Activated CD4-positive, CD25-positive, alpha-beta regulatory T cell (primary cell): ENCODE data around the gene CDRT4.

Experiments
- DNase-seq, 4 experiments: peaks; one replicate each; lab custom pipeline; 2025; lab: John Stamatoyannopoulos, UW

The CDRT4 gene

DNA sequence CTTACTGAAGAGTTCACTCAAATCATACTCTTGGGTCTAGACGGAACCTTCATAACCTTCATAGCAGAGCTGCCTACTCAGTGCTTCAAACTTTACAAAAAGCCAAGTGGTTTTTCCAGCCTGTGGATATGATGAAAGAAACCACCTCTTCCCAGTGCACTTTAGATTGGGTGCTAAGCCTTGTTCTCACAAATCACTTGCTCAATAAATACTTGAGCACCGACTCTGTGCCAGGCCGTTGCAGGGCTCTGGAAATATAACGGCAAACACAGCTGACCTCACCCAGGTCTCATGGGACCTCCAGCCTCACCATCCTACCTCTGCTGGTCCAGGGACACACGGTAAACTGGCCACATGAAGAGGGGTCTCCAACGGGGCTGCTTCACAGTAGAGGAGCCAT lies 35.7 kb downstream of the CDRT4 start:
- no peak for DNase-seq

DNA sequence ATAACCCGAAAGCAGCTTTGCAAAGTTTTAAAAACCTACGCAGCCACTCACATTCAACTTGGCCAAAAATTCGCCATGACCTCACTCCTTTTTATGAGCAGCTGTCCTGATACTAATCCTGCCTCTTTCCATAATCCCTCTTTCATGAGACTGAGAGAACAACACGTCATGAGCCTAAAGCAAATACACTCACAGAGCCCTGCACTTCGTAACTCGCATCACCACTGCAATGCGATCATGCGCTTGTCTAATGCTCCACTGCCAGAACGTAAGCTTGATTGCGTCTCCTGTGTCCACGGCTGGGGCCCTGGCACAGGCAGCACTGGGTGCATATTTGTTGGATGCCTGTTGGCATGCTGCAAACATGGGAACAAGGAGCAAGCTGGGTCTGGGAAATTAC lies 36.2 kb downstream of the CDRT4 start:
- DNase-seq, result no peak

DNA sequence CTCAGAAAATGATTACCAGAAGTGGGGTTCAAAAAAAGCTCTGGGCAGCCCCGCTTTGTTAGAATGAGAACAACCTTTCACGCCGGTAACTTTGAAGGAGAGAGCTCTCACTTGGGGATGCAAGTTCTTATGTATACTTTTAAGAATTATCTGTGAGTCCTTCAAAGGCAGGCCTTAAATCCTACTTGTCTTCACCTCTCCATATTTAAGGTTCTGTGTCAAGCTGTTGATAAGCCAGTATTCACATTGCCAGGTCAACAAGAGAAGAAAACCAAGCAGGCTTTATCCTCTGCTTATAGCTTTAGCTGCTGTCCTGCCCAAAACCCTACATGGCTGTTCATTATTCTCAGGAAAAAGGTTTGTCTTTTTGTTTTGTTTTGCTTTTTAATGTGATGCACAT lies 42.9 kb downstream of the CDRT4 start:
- no peak for DNase-seq

DNA sequence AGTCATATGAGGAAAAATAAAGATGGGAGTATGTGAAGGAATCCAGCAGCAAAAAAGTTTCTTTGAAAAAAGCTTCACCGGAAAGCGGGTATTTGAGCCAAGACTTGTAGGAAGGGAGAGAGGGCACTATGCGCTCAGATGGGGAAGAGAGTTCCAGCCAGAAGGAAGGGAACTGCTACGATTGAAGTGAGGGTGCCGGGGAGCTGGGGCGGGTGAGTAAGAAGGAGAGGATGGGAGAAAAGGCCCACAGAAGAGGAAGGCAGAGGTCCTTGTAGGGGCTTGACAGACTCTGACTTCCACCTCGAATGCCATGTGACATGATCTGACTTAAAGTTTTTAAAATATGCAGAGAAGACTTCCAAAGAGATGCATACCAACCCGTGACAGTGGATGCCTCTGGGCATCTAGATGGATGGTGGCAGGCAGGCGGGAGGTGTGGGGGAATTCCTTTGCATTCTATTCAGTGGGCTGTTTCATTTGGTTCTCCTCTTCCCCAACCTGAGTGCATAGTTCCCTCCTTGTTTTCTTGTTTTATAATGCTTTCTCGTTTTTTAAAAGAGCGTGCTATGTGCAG lies 44.9 kb downstream of the CDRT4 start:
- DNase-seq, result no peak

DNA sequence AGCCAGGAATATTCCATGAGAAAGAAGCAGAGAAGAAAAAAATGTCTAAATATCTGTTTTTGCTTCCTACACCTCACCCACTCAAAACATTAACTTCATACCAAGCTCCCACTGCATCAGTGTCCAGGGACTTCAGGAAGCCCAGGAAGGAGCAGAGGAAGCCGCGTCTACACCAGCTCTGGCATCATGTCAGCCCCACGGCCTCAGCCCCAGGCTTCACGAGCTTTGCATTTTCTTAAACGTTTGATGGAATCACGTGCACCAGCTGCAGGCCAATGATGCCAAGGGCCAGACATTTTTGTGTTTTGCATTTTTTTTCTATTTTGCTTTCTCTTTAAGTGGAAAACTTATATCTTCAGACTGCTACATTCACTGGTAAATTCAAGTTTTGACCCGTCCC lies 48.6 kb downstream of the CDRT4 start:
- no peak for DNase-seq

DNA sequence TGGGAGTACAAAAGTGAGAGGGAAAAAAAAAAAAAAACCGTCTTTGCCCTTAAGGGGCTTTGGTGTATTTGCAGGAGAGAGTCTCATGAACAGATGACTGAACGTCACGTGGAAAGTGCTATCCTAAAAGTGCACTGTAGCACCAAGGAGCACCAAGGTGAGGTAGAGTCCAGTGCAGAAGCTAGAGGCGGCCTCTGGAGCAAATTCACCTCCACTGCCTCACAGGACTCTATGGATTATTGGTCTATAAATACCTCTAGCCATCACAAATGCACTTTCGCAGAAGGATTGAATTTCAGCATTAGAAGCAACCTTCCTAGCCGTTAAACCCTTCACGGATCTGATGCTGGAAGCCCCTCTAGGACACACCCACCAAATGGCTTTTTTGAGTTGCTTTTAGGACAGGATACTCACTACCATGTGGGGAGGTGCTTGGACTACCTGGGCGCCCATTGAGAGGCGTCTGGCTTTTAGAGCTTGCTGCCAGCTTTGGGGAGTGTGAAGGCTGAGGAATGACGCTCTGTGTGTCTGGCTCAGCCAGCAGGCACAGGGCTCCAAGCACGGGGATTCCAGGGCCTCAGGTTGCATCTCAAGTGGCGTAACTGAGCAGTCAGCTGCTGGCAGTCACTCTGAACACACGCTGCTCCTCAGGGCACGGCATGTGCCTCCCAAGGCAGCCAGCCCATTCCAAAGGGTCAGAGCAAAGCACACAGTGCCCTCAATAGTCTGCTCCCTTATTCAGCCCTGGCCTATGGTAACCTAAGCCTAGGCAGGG lies 52.7 kb downstream of the CDRT4 start:
- DNase-seq, result no peak

DNA sequence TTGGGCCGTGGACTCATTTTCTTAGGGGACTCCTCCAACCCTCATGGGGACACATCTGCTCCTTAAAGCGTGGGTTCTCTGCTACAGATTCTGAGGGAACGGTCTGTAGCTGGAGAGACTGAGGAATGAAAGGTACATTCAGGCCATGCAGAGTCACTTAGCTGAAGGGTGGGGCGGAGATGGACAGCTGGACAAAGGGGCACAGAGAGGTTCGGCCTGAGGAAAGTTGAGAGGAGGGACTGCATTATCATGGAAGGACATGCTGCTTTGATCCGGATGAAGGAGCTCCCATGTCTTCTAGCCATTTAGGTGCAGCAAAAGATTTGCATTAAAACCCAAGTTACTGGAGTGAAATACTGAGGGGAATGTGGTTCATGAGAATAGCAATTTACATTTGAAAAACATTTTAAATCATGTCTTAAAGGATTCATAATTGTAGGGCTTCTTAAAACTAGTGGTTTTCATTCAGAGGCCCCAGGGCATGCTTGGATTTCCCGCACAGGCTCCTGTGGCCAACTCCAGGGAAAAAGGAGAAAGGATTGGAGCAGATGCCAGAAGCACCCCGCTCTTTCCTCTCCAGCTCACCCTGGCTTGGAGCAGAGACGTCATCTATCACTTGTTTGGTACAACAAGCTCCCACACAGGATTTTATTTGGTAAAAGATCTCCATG lies 54.2 kb downstream of the CDRT4 start:
- no peak for DNase-seq

DNA sequence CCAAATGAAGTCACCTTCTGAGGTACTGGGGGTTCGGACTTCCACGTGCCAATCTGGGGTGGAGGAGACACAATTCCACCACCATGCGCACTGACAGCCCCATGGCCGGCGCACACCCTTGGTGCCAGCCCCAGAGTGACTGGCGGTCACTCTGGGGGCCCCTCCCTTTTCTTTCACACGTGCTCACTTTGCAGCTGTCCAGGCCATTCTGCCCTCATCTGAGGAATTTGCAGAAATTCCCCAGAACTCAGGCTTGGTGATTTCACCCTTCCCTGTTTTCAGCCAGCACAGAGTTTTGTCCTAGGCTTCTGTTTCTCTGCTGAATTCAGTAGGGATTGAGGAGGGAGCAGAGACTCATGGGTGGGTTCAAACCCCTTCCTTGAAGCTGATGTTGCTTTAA lies 54.8 kb downstream of the CDRT4 start:
- no peak for DNase-seq

DNA sequence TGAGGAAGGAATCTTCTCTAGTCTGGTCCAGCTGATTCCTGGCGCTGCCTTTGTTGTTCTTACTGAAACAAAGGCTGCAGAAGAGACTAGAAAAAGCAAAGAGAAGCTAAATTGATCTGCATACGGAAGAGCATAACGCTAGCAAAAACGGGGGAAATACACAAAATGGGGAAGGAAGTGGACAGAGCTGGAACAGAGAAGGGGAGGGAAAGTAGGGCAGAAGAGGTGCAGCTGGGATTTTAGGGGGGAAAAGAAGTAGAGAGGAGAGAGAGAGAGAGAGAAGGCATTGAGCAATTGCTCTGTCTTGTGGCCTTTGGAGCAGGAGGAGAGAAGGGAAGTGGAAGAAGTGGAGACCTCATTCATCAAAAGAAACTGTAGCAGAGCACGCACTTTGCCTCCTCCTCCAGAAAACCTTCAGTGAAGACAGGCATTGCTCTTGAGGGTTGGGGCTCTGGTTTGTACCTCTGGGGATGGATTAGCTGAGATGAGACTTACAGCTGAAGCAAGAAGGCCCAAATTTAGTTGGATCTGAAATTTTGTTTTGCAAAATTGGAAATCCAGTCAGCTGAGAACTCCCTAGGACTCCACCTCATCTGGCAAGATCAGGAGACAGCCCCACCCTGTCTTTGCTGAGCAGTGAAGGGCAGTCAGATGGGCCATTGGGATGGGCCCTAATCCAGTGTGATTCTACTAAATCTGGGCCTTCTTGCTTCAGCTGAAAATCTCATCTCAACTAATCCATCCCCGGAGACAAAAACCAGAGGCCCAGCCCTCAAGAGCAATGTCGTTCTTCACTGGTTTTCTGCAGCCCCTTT lies 55.8 kb downstream of the CDRT4 start:
- no peak for DNase-seq

DNA sequence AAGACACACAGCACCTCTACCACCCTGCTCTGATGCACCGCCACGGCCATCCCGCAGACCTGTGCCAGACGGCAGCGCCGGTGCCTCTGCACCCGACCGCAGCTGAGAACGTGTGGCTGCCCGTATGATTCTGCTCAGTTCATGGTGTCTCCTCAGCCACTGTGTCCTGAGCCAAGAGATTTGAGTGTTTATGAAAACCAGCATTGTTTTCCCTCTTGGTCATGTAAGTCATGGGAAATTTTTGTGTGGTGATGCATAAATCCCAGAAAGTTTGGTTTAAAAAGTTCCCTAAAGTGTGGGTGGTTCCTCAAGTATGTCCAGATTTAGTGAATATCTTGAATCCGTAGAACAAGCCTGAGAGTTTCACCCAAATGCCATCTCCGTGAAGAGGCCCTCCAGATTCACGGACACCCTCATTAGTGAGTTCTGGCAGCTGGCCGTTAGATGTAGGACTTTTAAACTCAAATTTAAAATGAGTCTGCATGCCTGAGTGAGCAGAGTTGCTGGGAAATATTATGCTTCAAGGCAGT lies 57.6 kb downstream of the CDRT4 start:
- no peak for DNase-seq

DNA sequence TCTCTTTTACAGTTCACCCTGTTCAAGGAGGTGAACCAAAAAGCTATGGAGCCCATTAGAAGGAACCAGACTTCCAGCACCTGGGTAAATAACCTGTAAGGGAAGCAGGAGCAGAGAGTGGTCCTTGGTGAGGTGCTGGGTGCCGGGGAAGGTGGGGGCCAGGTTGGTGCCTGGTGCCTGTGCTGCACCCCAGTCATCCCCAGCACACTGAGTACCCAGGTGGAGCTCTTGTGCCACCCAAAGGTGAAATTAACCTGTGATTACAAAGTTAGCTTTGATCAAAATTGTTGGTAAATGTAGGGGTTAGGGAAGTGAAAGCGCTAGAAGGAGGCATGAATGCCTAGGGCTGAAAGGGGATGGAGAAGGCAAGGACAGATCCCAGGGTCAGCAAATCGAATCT lies 58.6 kb downstream of the CDRT4 start:
- DNase-seq, result no peak

DNA sequence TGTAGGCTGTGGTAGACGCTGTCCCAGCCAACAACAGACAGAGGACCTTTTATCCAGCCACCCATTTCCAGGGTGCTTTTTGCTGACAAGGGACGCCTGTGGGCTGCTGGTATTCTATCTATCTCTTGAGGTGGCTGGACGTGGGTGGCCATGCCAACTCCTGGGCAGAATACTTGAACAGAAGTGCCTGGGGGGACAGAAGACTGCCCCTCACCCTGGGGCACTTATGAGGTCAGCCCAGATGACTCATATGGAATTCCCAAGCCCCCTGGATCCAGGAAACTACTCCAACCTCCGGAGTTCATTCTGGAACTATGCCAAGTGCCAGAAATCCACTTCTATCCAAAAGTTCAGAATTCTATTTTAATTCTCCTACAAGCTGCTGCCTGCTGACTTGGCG lies 61.3 kb downstream of the CDRT4 start:
- no peak for DNase-seq

DNA sequence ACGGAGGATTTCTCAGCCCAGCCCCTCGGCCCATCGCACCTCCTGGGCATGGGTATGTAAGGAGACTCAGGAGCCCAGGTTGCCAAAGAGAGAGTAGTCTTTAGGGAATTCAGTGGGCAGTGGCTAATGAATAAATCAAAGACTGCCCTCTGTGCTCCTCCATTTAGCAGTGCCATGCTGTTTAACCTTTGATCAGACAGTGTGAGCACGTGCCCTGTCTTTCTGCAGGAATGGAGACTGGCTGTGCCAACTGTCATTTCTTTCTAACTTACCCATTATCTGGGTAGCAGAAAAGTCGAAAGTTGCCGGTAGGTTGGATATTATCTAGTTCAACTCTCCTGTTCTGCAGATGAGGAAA lies 62.4 kb downstream of the CDRT4 start:
- DNase-seq, result no peak

DNA sequence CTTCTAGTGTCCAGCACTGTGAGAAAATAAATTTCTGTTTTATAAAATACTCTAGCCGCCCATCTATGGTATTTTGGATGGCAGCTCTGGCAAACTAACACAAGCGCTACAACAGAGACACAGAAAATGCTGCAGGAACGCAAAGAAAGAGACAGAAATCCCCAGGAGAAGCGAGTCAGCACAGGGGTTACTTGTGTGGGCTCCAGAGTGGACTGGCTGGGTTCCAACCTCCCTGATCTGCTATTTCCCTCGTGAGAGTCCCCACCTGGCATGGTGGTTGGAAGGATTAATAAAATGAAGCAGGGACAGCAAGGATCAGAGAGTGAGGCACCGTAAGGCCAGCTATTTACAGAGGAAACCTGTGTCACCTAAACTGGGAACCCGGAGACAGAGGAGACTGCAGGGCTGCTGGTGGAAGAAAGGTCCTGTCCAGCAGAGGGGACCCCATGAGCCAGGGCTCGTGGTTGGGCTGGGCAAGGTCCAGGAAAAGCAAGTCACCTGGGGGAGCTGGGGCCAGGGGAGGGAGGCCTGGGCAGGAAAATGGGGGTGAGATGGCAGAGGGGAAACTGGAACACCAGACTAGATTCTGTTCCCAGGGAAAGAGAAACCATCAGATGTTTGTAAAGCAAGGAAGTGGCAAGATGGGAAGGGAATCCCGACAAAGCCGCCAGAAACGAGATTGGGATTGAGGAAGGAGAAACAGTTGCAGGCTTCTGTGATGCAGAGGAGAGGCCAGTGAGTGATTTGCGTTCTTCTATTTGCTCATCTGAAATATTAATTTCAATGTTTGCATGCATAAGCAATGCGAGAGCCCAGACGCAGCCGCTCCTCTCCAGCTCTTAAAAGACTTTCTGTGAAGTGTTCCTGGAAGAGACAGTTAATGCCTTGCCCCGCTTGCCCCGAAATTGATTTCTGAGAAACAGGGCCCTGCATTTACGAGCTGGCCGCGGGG lies 63.0 kb downstream of the CDRT4 start:
- DNase-seq, result no peak

DNA sequence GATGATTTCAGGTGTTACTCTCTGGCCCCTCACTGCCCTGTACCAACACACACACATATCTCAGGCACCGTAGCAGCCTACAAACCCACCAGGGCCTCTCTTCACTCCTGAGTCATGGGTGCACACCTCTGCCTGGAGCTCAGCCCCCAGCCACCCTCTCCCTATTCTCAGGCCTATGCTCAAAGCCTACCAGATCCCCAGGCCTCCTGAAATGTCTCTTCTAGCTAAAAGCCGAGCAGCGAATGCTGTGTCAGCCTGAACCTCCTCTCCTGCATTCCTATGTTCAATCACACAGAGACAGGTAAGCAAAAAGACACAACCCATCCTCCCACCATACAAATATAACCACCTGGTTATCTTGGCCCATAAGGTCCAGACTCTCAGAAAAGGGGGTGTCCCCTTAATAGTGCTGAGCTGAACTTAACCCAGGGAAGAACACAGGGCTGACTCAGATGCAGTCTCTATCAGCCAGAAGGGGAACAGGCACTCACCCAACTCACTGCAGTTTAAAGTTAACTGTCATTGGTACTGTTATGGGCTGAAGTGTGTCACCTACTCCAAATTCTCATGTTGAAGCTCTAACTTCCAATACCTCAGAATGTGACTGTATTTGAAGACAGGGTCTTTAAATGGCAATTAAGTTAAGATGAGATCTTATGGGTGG lies 64.0 kb downstream of the CDRT4 start:
- no peak for DNase-seq

DNA sequence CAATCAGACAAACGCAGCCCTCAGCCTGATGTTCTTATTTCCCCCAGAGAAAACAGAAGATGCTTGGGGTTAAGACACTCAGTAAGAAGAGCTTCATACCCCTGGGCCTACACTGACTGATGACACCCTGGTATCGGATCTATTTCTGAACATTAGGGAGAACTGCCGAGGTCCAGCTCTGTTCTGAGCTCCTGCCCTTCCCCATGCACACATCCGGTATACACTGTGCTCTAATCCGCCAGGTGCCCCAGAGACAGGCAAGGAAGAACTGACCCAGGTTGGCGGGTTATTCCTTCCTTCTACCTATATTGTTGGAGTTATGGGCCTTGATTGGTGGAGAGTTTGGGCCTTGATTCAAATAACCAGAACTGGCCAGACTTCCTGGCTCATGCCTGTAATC lies 68.0 kb downstream of the CDRT4 start:
- DNase-seq, result no peak

DNA sequence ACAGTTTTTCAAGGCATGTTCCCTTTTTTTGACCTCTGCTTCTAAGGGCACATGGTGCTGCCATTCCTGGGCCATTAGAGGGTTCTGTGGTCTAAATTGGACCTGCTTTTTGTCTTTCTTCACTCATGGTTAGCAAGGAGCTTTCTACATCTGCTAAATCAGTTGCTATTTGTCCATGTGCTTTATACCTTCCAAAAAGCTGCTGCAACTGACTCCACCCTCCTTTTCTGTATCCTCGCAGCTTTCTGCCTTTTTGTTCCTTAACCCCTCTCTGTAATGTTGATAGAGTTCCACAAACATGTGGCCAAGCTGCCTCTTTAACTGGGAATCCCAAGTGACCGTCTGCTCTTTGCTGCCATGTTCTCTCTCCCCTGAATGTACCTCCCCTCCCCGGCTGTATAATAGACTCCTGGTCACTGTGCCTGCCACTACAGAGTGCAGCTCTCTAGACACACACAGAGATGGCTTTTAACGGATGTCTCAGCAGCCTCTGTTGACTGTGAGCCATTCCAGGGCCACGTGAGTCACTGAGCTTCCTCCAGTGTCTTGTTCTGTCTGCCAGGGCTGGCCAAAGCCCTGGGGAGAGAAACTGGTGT lies 68.6 kb downstream of the CDRT4 start:
- DNase-seq, result no peak

DNA sequence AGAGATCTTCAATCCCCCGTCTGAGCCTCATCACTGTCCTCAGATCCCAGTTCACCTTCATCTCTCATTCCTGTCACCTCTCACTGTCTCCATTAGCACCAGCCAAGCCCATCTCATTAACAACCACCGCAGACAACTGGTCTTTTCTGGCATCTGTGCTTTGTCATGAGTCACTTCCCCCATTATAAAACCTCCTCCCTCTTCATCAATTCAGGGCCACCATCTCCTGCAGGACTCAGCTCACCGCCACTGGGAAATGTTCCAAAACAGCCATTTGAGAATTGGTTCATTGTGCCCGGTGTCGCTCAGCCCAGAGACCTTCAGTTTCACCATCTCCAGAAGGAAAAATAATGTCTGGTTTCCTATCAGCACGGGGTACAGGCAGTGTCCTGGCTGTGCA lies 69.1 kb downstream of the CDRT4 start:
- no peak for DNase-seq

DNA sequence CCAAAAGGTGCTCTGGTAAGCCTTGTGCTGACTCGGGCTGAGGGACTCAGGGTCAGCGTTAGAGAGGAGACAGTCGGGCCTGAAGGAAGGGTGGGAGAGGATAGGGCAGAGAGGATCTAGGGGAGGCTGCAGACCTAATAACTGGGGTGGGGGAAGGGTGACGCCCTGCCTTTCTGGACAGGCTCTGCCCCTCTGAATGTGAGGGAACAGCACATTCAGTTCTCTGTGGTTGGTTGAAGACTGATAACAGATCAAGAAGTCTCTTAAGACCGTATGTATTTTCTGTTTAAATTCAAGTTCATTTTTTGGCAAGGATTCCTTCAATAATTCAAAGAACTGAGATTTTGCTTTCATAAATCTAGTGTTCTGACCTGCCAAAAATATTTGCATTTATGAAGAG lies 69.8 kb downstream of the CDRT4 start:
- no peak for DNase-seq

DNA sequence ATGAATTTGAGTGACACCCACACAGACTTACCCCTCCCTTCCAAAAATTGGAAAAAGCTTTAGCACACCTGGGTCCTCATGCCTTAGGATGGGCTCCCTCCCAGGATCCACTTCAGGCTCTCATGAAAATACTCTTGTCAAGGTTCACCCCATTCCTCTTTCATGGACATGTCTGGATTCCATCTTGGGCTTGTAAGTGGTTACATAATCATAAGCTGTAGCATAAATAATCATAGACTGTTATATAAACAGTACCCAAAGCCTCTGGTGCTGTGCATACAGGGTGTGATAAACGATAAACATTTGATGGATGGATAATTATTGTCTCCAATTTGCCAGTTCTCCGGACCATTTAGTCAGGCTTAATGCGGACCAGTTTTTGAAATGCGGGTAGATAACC lies 72.3 kb downstream of the CDRT4 start:
- no peak for DNase-seq
